Keratinocyte (primary cell): ENCODE data around the gene SUV39H1. TPM values are rescaled to one million over a fixed set of nuclear protein-coding genes. Genes with fewer than 3 reads are reported as not detected.

Experiments
- DNase-seq: peaks from one replicate; pipeline ENCODE4 v3.0.0-alpha.2; 2011; ENCODE audit warnings: low read depth, missing footprints, low spot score
- FAIRE-seq: peaks from 2 replicates; lab custom pipeline; 2011; peaks lifted over from hg19 to GRCh38; lab: Jason Lieb, UNC
- H2AFZ ChIP-seq: 2 replicates; pipeline ENCODE4 v1.6.0; 2012; ENCODE audit warnings: low read length, control low read depth, inconsistent platforms; ENCODE audit not compliant: control insufficient read depth
- H3K27ac ChIP-seq: 2 replicates; pipeline ENCODE4 v1.5.1; 2011; ENCODE audit warnings: low read length; ENCODE audit not compliant: control insufficient read depth, insufficient read depth
- H3K27me3 ChIP-seq: 3 replicates; pipeline ENCODE4 v1.6.0; 2011; ENCODE audit warnings: low read length; ENCODE audit not compliant: control insufficient read depth, insufficient read depth; ENCODE audit errors: extremely low read depth
- H3K36me3 ChIP-seq, 2 experiments: 2 replicates in 1 of 2; 3 replicates in 1 of 2; pipeline ENCODE4 v1.5.1; 2011; ENCODE audit warnings: low read length in 2 of 2, mild to moderate bottlenecking in 1 of 2; ENCODE audit not compliant: control insufficient read depth in 2 of 2, insufficient read depth in 2 of 2; ENCODE audit errors: extremely low read depth in 1 of 2
- H3K4me1 ChIP-seq: 3 replicates; pipeline ENCODE4 v1.5.1; 2011; ENCODE audit warnings: low read length; ENCODE audit not compliant: control insufficient read depth, insufficient read depth; ENCODE audit errors: extremely low read depth
- H3K4me2 ChIP-seq: 3 replicates; pipeline ENCODE4 v1.6.0; 2011; ENCODE audit warnings: low read depth, low read length; ENCODE audit not compliant: control insufficient read depth, insufficient read depth; ENCODE audit errors: extremely low read depth
- H3K4me3 ChIP-seq, 3 experiments: fragments of 200-600 bp in 1 of 3; sonication (generic) in 1 of 3; 2 replicates in 2 of 3; 3 replicates in 1 of 3; pipeline ENCODE4 v1.5.1; 2011 to 2016; ENCODE audit warnings: low read length in 3 of 3, mild to moderate bottlenecking in 3 of 3, control low read depth in 2 of 3, inconsistent platforms in 1 of 3, low read depth in 1 of 3, mixed read lengths in 1 of 3, mixed run types in 1 of 3, moderate library complexity in 1 of 3; ENCODE audit not compliant: control insufficient read depth in 2 of 3, insufficient read depth in 2 of 3; ENCODE audit errors: extremely low read depth in 1 of 3
- H3K79me2 ChIP-seq: 2 replicates; pipeline ENCODE4 v1.6.0; 2012; ENCODE audit warnings: low read length; ENCODE audit not compliant: control insufficient read depth, insufficient read depth
- H3K9ac ChIP-seq: 3 replicates; pipeline ENCODE4 v1.6.0; 2011; ENCODE audit warnings: low read length; ENCODE audit not compliant: control insufficient read depth, insufficient read depth; ENCODE audit errors: extremely low read depth
- H3K9me1 ChIP-seq: 3 replicates; pipeline ENCODE4 v1.6.0; 2011; ENCODE audit warnings: low read length; ENCODE audit not compliant: control insufficient read depth, insufficient read depth; ENCODE audit errors: extremely low read depth
- H3K9me3 ChIP-seq: 2 replicates; pipeline ENCODE4 v1.5.1; 2012; ENCODE audit warnings: low read depth, low read length; ENCODE audit not compliant: control insufficient read depth
- H4K20me1 ChIP-seq: 3 replicates; pipeline ENCODE4 v1.6.0; 2011; ENCODE audit warnings: low read length; ENCODE audit not compliant: control insufficient read depth, insufficient read depth; ENCODE audit errors: extremely low read depth
- CTCF ChIP-seq, 3 experiments: IDR thresholded peaks in 1 of 3; conservative IDR thresholded peaks in 1 of 3; optimal IDR thresholded peaks in 1 of 3; 2 replicates in 2 of 3; 3 replicates in 1 of 3; pipeline versions ENCODE3 to v1.5.1; 2011; ENCODE audit warnings: low read length in 3 of 3, mild to moderate bottlenecking in 3 of 3, moderate library complexity in 2 of 3, control low read depth in 1 of 3, inconsistent platforms in 1 of 3; ENCODE audit not compliant: insufficient read depth in 2 of 3; ENCODE audit errors: extremely low read depth in 1 of 3
- EZH2 ChIP-seq: IDR thresholded peaks from one replicate; pipeline ENCODE4 v1.6.1; 2012; ENCODE audit warnings: inconsistent platforms, mild to moderate bottlenecking, low read length, moderate library complexity
- dilution Hi-C: fragments of 300-500 bp; cut with MboI; formaldehyde crosslinking; loops from one replicate; pipeline ENCODE4 v1.7.0; 2020; ENCODE audit warnings: low sequenced_read_pairs; ENCODE audit not compliant: extremely low pct_ligation_motif_present
- polyA minus RNA-seq, 3 experiments: library from RNA; depleted of rRNA, polyadenylated mRNA; stranded (reverse); fragments of >200 nt; gene quantifications; 1 replicate in 1 of 3; 2 replicates in 1 of 3; 3 replicates in 1 of 3; pipeline ENCODE4 v1.2.3, GENCODE V29; 2011
- polyA plus RNA-seq, 5 experiments: library from polyadenylated mRNA; depleted of rRNA in 3 of 5; stranded (reverse) in 3 of 5; stranded (forward) in 1 of 5; unstranded in 1 of 5; fragments of >200 nt; gene quantifications; 1 replicate in 1 of 5; 2 replicates in 3 of 5; 3 replicates in 1 of 5; pipeline versions ENCODE4 v1.2.1 to v1.2.3, GENCODE V29; 2011 to 2012; ENCODE audit warnings: missing spikeins in 2 of 5, low read depth in 1 of 5, low replicate concordance in 1 of 5

Gene SUV39H1, protein sequence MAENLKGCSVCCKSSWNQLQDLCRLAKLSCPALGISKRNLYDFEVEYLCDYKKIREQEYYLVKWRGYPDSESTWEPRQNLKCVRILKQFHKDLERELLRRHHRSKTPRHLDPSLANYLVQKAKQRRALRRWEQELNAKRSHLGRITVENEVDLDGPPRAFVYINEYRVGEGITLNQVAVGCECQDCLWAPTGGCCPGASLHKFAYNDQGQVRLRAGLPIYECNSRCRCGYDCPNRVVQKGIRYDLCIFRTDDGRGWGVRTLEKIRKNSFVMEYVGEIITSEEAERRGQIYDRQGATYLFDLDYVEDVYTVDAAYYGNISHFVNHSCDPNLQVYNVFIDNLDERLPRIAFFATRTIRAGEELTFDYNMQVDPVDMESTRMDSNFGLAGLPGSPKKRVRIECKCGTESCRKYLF
- polyA plus RNA-seq: 3.1 to 9.4 TPM (median 4.9 TPM) in 3 replicates
- polyA plus RNA-seq (2011; ENCODE audit: low read depth): 0.60 TPM
- polyA plus RNA-seq (2011; cell fraction: cytosol; rRNA removed): 2.6 and 4.6 TPM in 2 replicates
- polyA plus RNA-seq (2011; cell fraction: nucleus; rRNA removed): 6.5 and 8.2 TPM in 2 replicates
- polyA plus RNA-seq (2012; ENCODE audit: low replicate concordance): 1.7 and 8.4 TPM in 2 replicates
- 4.8 to 12.8 TPM (median 6.7 TPM) in 3 replicates for polyA minus RNA-seq
- 5.4 TPM for polyA minus RNA-seq (2011; cell fraction: cytosol; rRNA and poly(A)+ RNA removed)
- polyA minus RNA-seq (2011; cell fraction: nucleus; rRNA and poly(A)+ RNA removed): 4.4 and 4.8 TPM in 2 replicates

DNA sequence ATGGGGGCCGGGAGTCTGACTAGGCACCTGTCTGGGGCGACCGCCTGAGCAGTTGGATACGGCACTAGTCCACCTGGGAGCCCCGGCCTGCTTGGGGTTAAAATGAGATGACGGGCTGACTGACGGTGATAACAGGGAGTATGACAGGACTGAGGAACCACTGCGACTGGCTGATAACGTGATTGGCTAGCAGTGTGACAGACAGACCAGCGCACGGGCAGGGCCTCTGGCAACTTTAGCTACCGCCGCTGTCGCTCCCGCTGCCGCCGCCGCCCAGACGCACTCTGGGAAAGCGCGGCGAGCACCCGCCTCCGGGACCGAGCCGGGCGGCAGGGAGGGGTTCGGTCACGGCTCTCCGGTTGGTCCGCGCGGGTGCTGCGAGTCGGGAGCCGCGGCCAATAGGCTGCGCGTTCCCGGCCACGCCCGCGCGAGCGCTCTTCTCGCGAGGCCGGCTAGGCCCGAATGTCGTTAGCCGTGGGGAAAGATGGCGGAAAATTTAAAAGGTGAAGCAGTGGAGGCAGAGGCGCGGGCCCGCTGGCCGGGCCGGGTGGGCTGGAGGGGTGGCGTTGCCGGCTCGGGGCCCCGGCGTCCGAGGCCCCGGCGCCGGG, at the start of gene SUV39H1:
SUV39H1 (plus strand) TSS at position 434 of the 608 bp plus-strand sequence; CDS start at position 485, 51 bp downstream.
- Histone ChIP-seq H2AFZ (peak within 1 kb of the TSS; percentile 85), H3K4me1 (peaks cover 8% of the 10 kb centered on the region), H3K79me2 (peaks cover 20% of the 10 kb centered on the region), H3K27me3 (no peaks in the 10 kb centered on the region), H3K27ac (peak within 1 kb of the TSS; percentile 62), H3K36me3 (peaks cover 0 to 2% of the 10 kb centered on the region in 2 experiments), H4K20me1 (no peaks in the 10 kb centered on the region), H3K4me2 (peak within 1 kb of the TSS; percentile 90), H3K9ac (peak within 1 kb of the TSS; percentile 75), H3K9me1 (no peaks in the 10 kb centered on the region), H3K4me3 (peak within 1 kb of the TSS; percentile 52 to 72 (median 62)), H3K9me3 (no peaks in the 10 kb centered on the region)
- dilution Hi-C loops: no loop called here
- FAIRE-seq (no peak), DNase-seq (peak; percentile 33)
- TF ChIP-seq CTCF (optimal IDR thresholded peaks at IDR 0.05 in 1 of 3, IDR thresholded peaks at IDR 0.05 in 1 of 3, conservative IDR thresholded peaks at IDR 0.05 in 1 of 3; ENCODE audit: extremely low read depth in 1 of 3, insufficient read depth in 2 of 3, low read length in 3 of 3): no peak
- TF ChIP-seq EZH2: no peak

- no peak for DNase-seq
- no peak overlapping the region for H3K9ac ChIP-seq
- no peaks in the 10 kb centered on the region for H3K4me1 ChIP-seq
- dilution Hi-C loops: no loop called here
- H4K20me1 ChIP-seq: no peaks in the 10 kb centered on the region
- H3K79me2 ChIP-seq: no peaks in the 10 kb centered on the region
- H3K9me1 ChIP-seq: no peaks in the 10 kb centered on the region
- no peaks in the 10 kb centered on the region for H3K36me3 ChIP-seq
- no peaks in the 10 kb centered on the region for H3K27me3 ChIP-seq
- H3K4me2 ChIP-seq: no peak overlapping the region
- TF ChIP-seq EZH2 (no peak), CTCF (optimal IDR thresholded peaks at IDR 0.05 in 1 of 3, IDR thresholded peaks at IDR 0.05 in 1 of 3, conservative IDR thresholded peaks at IDR 0.05 in 1 of 3; ENCODE audit: extremely low read depth in 1 of 3, insufficient read depth in 2 of 3, low read length in 3 of 3) (peak in 1 of 3 experiments; percentile 8)
- H2AFZ ChIP-seq: no peak overlapping the region
- FAIRE-seq: no peak
- H3K4me3 ChIP-seq: no peak overlapping the region
- H3K9me3 ChIP-seq: no peaks in the 10 kb centered on the region
- no peak overlapping the region for H3K27ac ChIP-seq
Observed at GRCh38 chrX:48648336-48648751, 48.2 kb upstream of the SUV39H1 start.
